Kidney (tissue), 14 donors: Measurements from ENCODE around the gene RFC5. TPM values are rescaled to one million over a fixed set of nuclear protein-coding genes. Genes with fewer than 3 reads are reported as not detected.

Experiments used
- DNase-seq, 5 donors: peaks; one replicate each; pipeline ENCODE4 v3.0.0-alpha.2; 2013 to 2020
- FAIRE-seq: peaks from 2 replicates; lab custom pipeline; 2012; peaks lifted over from hg19 to GRCh38; lab: Jason Lieb, UNC
- H3K27ac ChIP-seq, 2 donors: one replicate each; pipeline ENCODE4 v1.7.0; 2013; ENCODE audit warnings: low read depth in 2 of 2, low read length in 2 of 2, inconsistent platforms in 1 of 2
- H3K27me3 ChIP-seq: one replicate; pipeline ENCODE4 v1.7.1; 2013; ENCODE audit warnings: low read length, inconsistent platforms; ENCODE audit not compliant: control insufficient read depth, insufficient read depth
- H3K36me3 ChIP-seq, 3 donors: one replicate each; pipeline versions ENCODE4 v1.7.0 to v1.7.1; 2013; ENCODE audit warnings: low read length in 3 of 3, control low read depth in 1 of 3, inconsistent platforms in 1 of 3; ENCODE audit not compliant: insufficient read depth in 3 of 3, control insufficient read depth in 2 of 3
- H3K4me1 ChIP-seq, 3 donors: one replicate each; pipeline versions ENCODE4 v1.7.0 to v1.7.1; 2013; ENCODE audit warnings: low read length in 3 of 3, inconsistent platforms in 1 of 3, low read depth in 1 of 3; ENCODE audit not compliant: control insufficient read depth in 2 of 3, insufficient read depth in 2 of 3
- H3K4me3 ChIP-seq, 3 donors: one replicate each; pipeline versions ENCODE4 v1.7.0 to v1.8.1; 2013; ENCODE audit warnings: low read length in 3 of 3, control low read depth in 1 of 3, inconsistent platforms in 1 of 3
- H3K9ac ChIP-seq, 3 donors: one replicate each; pipeline versions ENCODE4 v1.7.0 to v1.7.1; 2013; ENCODE audit warnings: low read length in 3 of 3, control low read depth in 1 of 3, inconsistent platforms in 1 of 3
- H3K9me3 ChIP-seq, 3 donors: one replicate each; pipeline versions ENCODE4 v1.7.0 to v1.7.1; 2013; ENCODE audit warnings: low read length in 3 of 3, control low read depth in 1 of 3, inconsistent platforms in 1 of 3; ENCODE audit not compliant: control insufficient read depth in 2 of 3, insufficient read depth in 1 of 3
- intact Hi-C: fragments of 100-400 bp; cut with DNase I; formaldehyde crosslinking; loops from one replicate; pipeline ENCODE4 v1.11.1; 2022
- polyA plus RNA-seq: library from polyadenylated mRNA; stranded (reverse); fragments of 350-450 nt; fragmentation: Illumina TruSeq; extraction: RNeasy Lipid Tissue Mini Kit (QIAGEN cat#74804); gene quantifications from one replicate; pipeline ENCODE4 v1.2.3, GENCODE V29; 2014; ENCODE audit warnings: low read depth, low replicate concordance; ENCODE audit not compliant: insufficient read depth
- total RNA-seq: library from RNA; stranded (reverse); fragmentation: NEBNext Ultra II Directional; extraction: Animal tissue kit (Norgen Biotek cat#: 25700); gene quantifications from one replicate; pipeline ENCODE4 v1.2.1, GENCODE V29; 2021
- TF ChIP-seq, protein P1 (sequence below): IDR thresholded peaks from 3 replicates; pipeline ENCODE4 v1.5.1; 2012; ENCODE audit warnings: mild to moderate bottlenecking, moderate library complexity, borderline replicate concordance; ENCODE audit not compliant: insufficient read depth; ENCODE audit errors: extremely low read depth
- donor health status: control.
- donor health status: control.
- donor health status: control.
- donor health status: control.
- donor health status: control.
- donor health status: DM: yes; HTN: yes; CAD: no.
- donor health status: Normal renal cell carcinoma (clear cell type).

The RFC5 gene
- total and polyA plus RNA-seq, 2 donors from 2014 or later: 7.0 to 13.0 TPM

DNA sequence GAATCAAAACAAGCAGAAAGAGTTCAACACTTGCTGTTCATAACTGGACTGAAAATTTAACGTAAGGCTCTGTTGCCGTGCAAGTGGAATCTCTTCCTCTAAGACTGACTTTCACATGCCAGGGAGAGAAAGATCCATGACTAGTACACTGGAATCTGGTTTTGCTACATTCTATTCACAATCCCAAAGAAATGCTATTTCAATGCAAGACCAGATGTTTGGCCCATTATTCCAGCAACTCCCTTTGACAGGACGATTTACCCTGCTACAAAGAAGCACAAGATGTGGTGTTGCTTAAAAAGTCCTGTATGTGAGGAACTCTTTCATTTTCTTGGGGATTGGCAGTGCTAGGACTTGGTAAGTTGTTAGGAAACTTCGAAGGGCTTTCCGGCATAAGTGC is 17.4 kb downstream of the RFC5 start:
- intact Hi-C loops: no loop called here

DNA sequence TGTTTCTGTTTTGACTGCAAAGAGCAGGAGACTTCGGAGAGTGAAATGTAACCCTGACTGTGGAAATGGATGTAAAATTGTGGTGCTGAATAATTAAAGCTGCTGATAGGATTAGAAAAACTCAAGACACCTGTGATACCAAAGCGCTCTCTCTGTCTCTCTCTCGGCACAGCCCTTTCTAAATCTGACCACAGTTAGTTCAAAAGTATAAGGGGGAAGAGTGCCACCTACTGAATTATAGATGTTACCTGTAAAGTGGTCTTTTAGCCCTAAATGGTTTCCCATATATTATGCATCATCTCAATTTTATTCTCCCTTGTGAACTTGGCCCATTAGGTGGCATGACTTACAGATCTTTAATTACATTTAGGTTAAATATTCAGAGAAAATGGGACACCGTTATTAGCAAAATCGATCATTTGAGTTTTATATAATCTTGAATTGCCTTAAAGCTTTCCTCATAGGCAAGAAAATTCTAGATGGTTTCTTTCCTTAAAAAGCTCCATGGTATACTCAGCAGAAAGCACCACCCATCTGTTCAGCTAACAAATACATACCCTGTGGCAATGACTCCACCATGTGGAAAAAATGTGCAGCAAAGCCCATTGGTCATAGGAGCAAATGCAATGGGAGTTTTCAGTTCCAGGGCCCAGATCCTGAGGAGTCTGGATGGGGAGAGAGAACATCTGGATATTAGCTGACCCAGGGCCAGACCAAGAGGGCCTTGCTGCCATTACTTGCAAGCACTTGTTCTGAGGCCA is 18.1 kb downstream of the RFC5 start:
- Histone ChIP-seq H3K27ac (no peak overlapping the region), H3K36me3 (peaks cover 6 to 66% (median 45%) of the 10 kb centered on the region in 3 donors), H3K9ac (no peak overlapping the region), H3K4me1 (no peaks in the 10 kb centered on the region), H3K9me3 (no peaks in the 10 kb centered on the region), H3K4me3 (no peak overlapping the region), H3K27me3 (no peaks in the 10 kb centered on the region)
- intact Hi-C loops: no loop called here
- DNase-seq (peak in 3 of 5 donors; percentile 38 to 72 (median 63)), FAIRE-seq (no peak)
- TF ChIP-seq, protein P1, sequence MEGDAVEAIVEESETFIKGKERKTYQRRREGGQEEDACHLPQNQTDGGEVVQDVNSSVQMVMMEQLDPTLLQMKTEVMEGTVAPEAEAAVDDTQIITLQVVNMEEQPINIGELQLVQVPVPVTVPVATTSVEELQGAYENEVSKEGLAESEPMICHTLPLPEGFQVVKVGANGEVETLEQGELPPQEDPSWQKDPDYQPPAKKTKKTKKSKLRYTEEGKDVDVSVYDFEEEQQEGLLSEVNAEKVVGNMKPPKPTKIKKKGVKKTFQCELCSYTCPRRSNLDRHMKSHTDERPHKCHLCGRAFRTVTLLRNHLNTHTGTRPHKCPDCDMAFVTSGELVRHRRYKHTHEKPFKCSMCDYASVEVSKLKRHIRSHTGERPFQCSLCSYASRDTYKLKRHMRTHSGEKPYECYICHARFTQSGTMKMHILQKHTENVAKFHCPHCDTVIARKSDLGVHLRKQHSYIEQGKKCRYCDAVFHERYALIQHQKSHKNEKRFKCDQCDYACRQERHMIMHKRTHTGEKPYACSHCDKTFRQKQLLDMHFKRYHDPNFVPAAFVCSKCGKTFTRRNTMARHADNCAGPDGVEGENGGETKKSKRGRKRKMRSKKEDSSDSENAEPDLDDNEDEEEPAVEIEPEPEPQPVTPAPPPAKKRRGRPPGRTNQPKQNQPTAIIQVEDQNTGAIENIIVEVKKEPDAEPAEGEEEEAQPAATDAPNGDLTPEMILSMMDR: peak; percentile 28

More for the DNA sequence above, 17.4 kb downstream of the RFC5 start:
- no peaks in the 10 kb centered on the region for H3K27me3 ChIP-seq
- peaks cover 4 to 61% (median 45%) of the 10 kb centered on the region in 3 donors for H3K36me3 ChIP-seq
- TF ChIP-seq, protein P1: no peak
- DNase-seq (no peak), FAIRE-seq (no peak)
- H3K4me3 ChIP-seq: no peak overlapping the region
- no peak overlapping the region for H3K9ac ChIP-seq
- no peaks in the 10 kb centered on the region for H3K4me1 ChIP-seq
- no peak overlapping the region for H3K27ac ChIP-seq
- H3K9me3 ChIP-seq: no peaks in the 10 kb centered on the region

DNA sequence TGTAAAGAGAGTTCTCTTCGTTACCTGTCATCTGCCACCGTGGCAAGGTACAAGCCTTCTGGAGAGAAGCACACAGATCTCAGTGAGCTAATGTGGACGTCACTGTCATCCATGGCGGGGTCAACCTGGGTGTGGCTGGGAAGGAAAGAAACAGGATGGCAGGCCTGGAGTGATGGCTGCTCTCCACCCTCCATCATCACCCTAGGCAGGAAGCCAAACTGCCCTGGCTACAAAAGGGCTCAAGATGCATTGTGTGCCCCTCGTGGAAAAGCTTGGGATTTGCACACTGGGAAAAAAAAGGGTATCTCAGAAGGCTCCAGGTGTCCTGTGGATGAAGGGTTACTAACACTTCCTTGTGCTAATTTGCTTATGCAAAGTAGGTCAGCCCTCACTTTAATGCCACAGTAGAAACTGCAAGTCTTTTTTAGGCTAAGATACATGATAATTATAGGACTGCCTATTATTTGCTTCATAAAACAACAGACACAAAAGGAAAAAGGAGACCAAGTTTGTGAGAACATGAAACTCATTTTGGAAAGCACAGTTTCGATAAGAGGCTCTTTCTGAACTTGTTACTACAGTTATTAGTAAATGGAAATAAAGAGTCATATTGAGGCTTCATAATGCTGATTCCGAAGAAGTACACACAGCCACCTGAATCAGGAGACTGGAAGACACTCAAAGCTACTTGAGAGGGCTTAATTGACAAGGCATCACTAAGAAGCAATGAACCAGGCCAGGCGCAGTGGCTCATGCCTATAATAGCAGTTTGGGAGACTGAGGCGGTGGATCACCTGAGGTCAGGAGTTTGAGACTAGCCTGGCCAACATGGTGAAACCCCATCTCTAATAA is 18.9 kb downstream of the RFC5 start:
- Histone ChIP-seq H3K27me3 (no peaks in the 10 kb centered on the region), H3K9ac (no peak overlapping the region), H3K4me1 (no peaks in the 10 kb centered on the region), H3K36me3 (peaks cover 9 to 68% (median 49%) of the 10 kb centered on the region in 3 donors), H3K4me3 (no peak overlapping the region), H3K9me3 (no peaks in the 10 kb centered on the region), H3K27ac (no peak overlapping the region)
- DNase-seq (peak in 1 of 5 donors; percentile 16), FAIRE-seq (no peak)
- intact Hi-C loops: no loop called here
- TF ChIP-seq, protein P1: no peak
